Globus pallidus (tissue), 1 donor: Measurements from ENCODE around the gene KRT85.
"Not testable (repeated sequence)": the region's sequence is repeated elsewhere in the genome, so short reads cannot be mapped to it uniquely, and the experiment has no call there.

ENCODE experiments used
- DNase-seq: peaks from one replicate; pipeline ENCODE4 v3.0.0-alpha.2; 2015; ENCODE audit warnings: low spot score

The KRT85 gene

GRCh38 chr12:52349196-52349595, 18.1 kb downstream of the KRT85 start:
- DNase-seq: no peak

- DNase-seq: no peak
These were observed 19.4 kb downstream of the KRT85 start for GRCh38 chr12:52347551-52348510.

- no peak for DNase-seq
These were observed 20.3 kb downstream of the KRT85 start for GRCh38 chr12:52347016-52347415.

GRCh38 chr12:52346593-52346992, 20.7 kb downstream of the KRT85 start:
- peak; percentile 42 for DNase-seq

DNA sequence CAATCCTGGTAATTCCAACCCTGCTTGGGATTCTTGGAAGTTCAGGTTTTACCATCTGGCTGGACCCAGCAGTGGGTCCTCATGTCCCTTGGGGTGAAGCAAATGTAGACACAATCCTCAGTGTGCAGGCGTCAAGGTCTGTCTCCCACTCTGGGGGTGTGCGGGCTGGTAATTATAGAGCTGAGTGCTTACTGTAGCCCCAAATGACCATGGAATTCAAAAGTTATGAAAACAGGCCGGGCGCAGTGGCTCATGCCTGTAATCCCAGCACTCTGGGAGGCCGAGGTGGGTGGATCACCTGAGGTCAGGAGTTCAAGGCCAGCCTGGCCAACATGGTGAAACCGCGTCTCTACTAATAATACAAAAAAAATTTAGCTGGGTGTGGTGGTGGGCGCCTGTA, 22.2 kb downstream of the KRT85 start:
- DNase-seq: not testable (repeated sequence)

- DNase-seq: no peak
These were observed 23.2 kb downstream of the KRT85 start for GRCh38 chr12:52344111-52344510.

GRCh38 chr12:52343550-52343949, 23.7 kb downstream of the KRT85 start:
- DNase-seq: no peak

GRCh38 chr12:52342781-52343490, 24.3 kb downstream of the KRT85 start:
- no peak for DNase-seq

DNA sequence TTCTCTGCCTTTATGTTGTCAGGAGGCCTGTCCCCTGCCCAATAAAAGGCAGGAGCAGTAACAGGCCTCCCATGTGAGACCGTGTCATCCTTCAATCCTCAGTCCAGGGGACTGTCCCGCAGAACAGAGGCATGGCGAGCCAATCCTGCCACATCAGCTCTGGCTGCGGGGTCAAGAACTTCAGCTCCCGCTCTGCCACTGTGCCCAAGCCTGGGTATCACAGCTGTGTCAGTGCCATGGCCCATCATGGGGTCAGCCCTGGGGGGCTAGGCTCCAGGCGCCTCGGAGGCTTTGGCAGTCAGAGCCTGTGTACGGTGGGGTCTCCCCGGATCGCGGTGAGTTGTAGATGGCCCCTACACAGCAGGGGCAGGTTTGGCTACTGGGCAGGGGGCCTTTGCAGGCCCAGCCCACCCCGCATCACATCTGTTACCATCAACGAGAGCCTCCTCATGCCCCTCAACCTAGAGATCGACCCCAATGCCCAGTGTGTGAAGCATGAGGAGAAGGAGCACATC, 26.2 kb downstream of the KRT85 start:
- no peak for DNase-seq

GRCh38 chr12:52338241-52338960, 28.9 kb downstream of the KRT85 start:
- DNase-seq: no peak

GRCh38 chr12:52337054-52337453, 30.2 kb downstream of the KRT85 start:
- no peak for DNase-seq

GRCh38 chr12:52336641-52337040, 30.6 kb downstream of the KRT85 start:
- DNase-seq: no peak

- no peak for DNase-seq
These were observed 31.6 kb downstream of the KRT85 start for GRCh38 chr12:52335598-52336262.

- no peak for DNase-seq
These were observed 33.1 kb downstream of the KRT85 start for GRCh38 chr12:52334185-52334584.

DNA sequence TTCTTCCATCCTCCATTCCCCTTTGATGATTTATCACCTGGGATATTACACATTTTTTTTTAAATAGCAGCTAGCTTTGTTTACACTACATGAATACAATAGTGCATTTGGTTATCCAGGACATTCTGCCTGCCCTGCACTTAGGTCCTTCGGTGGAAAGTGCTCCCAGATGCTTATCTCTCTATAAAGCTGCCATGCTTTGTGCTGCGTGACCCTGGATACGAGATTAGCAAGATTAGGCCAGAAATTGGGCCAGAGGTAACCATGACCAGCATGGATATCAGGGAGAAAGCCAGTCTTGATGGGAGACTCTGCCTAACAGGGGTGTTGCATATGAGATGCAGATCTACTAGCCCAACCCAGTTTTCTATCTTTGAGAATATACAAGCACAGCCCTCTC, 34.0 kb downstream of the KRT85 start:
- no peak for DNase-seq

GRCh38 chr12:52332381-52332780, 34.9 kb downstream of the KRT85 start:
- no peak for DNase-seq

DNA sequence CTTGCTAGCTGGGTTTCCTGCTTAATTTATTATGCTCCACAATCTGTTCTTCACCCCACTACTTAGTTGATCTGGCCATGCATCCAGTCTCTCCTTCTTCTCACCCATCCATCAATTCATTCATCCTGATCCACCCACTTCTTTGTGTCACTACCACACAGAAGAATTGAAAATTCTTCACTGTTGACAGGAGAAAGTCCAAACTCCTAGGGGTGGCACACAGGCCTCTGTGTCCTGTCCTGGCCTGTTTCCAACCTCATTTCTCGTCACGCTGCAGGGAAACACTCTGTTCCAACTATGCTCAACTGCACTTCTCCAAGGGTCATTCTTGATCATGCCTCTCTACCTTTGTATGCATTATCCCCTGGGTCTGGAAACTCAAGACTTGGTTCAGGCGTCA, 35.4 kb downstream of the KRT85 start:
- DNase-seq: no peak

DNA sequence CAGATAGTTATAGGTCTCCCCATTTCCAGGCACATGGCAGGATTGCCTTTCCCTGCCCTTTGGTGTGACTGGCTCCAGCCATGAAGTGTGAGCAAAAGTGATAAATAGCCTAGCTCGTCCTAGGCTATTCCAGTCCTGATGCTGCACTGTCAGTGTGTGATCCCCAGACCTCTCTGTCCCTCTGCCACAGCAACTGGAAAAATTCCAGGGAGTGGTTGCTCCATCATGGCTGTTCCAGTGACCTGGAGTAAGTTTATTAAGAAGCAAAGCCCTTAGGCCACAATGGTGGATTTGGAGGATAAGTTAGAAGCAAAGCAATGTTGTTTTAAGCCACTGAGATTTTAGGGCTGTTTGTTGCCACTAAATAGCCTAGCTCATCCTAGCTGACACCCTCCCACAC, 36.2 kb downstream of the KRT85 start:
- no peak for DNase-seq

DNA sequence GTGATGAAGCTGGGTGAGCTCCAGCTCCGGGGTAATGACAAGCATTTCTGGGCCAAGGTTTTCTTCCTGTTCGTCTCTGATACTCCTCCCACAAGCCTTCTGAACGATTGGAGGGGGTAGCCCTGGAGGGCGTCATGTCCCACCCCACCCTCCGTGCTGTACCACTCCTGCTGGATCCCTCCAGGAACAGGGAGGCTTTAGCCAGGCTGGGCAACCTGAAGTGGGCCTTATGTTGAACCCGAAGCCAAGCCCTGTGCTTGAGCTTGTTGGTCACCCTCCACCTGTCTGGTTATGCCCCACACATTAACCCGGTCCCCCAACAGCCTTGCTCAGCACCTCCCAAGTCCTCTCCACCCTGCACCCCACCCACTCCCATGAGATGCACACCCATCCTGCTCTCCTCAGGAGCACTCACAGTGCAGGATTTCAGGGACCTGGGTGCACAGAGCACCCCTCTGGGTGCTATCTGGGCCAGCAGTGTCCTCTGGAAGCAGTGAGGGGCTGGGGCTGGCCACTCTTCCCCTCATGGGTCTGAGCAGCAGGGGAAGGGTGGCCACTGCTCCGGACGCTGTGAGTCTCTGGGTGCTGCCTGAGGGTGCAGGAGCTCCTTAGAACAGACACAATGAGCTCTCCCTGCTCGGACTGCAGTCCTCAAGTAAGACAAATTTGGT, 39.3 kb downstream of the KRT85 start:
- no peak for DNase-seq

- DNase-seq: peak; percentile 85
These were observed 40.0 kb downstream of the KRT85 start for GRCh38 chr12:52327052-52327829.

DNA sequence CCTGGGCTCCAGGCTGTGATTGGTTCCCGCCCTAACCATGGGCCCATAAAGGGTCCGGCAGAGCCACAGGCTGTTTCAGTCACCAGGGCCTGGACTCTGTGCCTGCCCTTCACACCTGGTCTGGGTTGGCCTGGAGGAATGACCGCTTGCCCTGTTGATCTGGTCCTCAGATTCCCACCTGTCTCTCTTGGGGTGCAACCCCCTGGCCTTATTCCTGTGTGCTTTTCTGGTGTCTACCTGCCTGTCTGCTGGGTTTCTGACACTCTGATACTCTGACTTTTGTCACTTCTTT, 43.2 kb downstream of the KRT85 start:
- DNase-seq: no peak
